Heart left ventricle (tissue), 13 donors: Measurements from ENCODE around the gene PDCD4.

Experiments used
- CTCF ChIP-seq, 12 donors: fragments of 200-600 bp; sonication (generic) in 4 of 12; IDR thresholded peaks; one replicate each; pipeline versions ENCODE4 v1.5.0 to v1.8.0; 2018 to 2022; ENCODE audit warnings: antibody characterized with exemption in 12 of 12, mild to moderate bottlenecking in 5 of 12
- POLR2A ChIP-seq, 2 donors: fragments of 450-650 bp; IDR thresholded peaks; one replicate each; pipeline ENCODE4 v1.6.1; 2017; ENCODE audit warnings: antibody characterized with exemption in 2 of 2, mild to moderate bottlenecking in 2 of 2, moderate library complexity in 2 of 2
- donor health status: ischemic (EF 13 %, LVEDD 7.1; RV severe dilation, severe dysfunction).
- donor health status: DM: no; HTN: yes; CAD: no.
- donor health status: DM: no; HTN: no; CAD: no.
- donor health status: ischemic (EF 25% LVEDD 6.9; RV normal size, moderate dysfunction).
- donor health status: ischemic (EF 25% LVEDD 5.7; RV mildly dilated, moderate dysfunction).
- donor health status: ischemic (EF 35%, LVEDD 5.7; RV mildly dilated, moderate dysfunction).
- donor health status: nonischemic (EF 11% LVEDD 7.7; RV severe dilation, severe dysfunction).
- donor health status: DM: yes; HTN: yes; CAD: no.
- donor health status: PGD.
- donor health status: ischemic (EF 29% LVEDD 5.4; RV normal size, mild dysfunction).
- donor health status: nonischemic (EF 23%, LVEDD 6.1; RV moderate dilation, normal function).

GRCh38 chr10:110847374-110847773 lies 24.4 kb upstream of the PDCD4 start:
- no peak for TF ChIP-seq CTCF (IDR thresholded peaks at IDR 0.05)
- TF ChIP-seq POLR2A (IDR thresholded peaks at IDR 0.05): no peak
